Measurements from ENCODE around the gene ADGRB2.

Gene ADGRB2, protein sequence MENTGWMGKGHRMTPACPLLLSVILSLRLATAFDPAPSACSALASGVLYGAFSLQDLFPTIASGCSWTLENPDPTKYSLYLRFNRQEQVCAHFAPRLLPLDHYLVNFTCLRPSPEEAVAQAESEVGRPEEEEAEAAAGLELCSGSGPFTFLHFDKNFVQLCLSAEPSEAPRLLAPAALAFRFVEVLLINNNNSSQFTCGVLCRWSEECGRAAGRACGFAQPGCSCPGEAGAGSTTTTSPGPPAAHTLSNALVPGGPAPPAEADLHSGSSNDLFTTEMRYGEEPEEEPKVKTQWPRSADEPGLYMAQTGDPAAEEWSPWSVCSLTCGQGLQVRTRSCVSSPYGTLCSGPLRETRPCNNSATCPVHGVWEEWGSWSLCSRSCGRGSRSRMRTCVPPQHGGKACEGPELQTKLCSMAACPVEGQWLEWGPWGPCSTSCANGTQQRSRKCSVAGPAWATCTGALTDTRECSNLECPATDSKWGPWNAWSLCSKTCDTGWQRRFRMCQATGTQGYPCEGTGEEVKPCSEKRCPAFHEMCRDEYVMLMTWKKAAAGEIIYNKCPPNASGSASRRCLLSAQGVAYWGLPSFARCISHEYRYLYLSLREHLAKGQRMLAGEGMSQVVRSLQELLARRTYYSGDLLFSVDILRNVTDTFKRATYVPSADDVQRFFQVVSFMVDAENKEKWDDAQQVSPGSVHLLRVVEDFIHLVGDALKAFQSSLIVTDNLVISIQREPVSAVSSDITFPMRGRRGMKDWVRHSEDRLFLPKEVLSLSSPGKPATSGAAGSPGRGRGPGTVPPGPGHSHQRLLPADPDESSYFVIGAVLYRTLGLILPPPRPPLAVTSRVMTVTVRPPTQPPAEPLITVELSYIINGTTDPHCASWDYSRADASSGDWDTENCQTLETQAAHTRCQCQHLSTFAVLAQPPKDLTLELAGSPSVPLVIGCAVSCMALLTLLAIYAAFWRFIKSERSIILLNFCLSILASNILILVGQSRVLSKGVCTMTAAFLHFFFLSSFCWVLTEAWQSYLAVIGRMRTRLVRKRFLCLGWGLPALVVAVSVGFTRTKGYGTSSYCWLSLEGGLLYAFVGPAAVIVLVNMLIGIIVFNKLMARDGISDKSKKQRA (N-terminal part only)

DNA sequence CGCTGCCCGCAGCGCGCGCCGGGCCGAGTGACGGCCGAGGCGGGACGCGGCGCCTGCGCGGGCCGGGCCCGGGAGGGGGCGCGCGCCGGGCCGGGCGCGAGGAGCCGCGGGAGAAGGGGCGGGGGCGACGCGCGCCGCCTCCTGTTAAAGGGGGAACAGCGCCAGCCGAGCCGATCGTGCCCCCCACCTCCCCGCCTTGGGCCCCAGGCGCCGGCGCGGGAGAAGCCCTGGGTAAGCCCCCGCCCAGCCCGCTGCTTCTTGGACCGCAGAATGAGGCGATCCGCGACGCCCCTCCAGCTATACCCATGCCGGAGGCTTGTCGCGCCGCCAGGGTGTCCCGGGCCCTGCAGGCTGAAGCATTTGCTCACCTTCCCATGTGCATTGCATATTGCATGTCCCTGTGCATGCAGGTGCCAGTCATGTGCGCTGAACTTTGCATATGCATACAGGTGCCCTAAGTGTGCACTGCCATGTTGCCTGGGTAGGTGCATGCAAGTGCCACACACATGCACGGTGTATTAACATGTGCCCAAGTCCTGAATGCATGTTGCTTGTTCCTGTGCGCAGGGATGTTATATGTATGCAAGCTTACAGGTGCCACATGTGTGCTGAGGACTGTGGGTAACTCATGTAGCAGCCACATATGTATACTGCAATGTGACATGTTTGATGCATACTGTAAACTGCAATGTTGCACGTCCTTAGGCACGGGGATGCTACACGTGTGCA is at the start of gene ADGRB2:
Gene ADGRB2, minus strand, starts transcription at position 29 of the 729 bp plus-strand sequence. CDS start 7,119 bp downstream, outside the sequence.
- DNase-seq (ENCODE audit: low read depth) = no peak

DNA sequence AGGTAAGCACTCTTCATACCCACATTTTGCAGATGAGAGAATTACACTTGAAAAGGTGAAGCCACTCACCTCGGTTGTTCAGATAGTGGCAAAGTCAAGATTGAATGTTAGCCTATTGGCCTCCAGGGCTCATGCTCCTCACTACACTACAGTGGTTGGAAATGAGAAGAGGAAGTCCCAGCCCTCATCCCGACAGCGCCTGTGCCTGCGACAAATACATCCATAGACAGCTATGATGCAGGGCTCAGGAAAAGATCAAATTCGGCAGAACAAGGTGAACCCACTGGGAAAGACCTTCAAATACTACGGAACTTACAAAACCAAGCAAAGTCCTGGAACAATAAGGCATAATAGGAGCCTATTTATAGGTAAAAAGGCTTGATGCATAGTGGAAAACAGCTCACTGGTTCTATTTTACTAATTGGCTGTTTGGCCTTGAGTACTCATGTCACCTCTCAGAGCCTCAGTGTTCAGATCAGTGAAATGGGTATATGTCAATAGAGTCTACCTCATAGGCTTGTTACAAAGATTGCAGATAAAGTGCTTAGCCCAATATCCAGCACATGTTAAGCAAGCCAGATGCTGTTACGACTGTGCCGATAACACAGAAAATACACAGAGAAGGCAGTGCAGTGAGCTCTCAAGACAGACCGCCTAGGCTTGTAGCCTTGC is 48.2 kb upstream of the ADGRB2 start:
- no peak for DNase-seq (ENCODE audit: low read depth)

DNA sequence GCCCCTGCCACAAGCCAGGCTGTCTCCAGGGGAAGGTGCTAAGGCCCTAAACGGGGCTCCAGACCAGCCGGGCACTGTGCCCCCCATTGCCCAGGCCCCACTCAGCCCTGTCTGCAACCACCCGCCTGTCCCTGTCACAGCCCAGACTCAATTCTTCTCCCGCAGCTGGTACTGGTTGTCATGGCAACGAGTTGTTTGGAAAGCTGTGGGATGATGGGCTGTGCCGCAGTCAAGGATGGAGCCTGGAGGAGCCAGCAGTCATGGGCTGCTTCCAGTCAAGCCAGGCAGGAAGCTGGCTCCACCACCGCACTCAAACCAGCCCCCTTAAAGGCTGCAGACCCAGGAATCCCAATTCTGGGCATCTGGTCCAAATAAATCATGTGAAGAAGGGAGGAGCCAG is 47.5 kb upstream of the ADGRB2 start:
- DNase-seq (ENCODE audit: low read depth) = no peak

DNA sequence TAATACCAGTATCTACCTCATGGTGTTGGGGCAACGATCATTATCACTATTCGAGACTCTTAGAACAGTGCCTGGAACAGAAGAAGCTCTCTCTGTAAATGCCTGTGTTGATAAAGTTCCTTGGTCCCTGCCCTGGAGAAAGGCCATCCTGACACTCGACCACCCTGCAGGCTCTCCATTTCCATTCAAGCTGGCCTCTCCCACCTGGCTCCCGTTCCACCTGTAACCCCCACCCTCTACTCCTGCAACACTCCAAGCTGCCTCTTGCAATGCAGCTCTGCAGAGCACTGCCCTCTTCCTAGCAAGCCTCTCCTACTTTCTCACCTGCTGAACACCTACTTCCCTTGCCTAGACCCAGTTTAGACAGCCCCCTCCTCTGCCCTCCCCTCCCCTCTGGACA is 45.6 kb upstream of the ADGRB2 start:
- DNase-seq (ENCODE audit: low read depth) = no peak

DNA sequence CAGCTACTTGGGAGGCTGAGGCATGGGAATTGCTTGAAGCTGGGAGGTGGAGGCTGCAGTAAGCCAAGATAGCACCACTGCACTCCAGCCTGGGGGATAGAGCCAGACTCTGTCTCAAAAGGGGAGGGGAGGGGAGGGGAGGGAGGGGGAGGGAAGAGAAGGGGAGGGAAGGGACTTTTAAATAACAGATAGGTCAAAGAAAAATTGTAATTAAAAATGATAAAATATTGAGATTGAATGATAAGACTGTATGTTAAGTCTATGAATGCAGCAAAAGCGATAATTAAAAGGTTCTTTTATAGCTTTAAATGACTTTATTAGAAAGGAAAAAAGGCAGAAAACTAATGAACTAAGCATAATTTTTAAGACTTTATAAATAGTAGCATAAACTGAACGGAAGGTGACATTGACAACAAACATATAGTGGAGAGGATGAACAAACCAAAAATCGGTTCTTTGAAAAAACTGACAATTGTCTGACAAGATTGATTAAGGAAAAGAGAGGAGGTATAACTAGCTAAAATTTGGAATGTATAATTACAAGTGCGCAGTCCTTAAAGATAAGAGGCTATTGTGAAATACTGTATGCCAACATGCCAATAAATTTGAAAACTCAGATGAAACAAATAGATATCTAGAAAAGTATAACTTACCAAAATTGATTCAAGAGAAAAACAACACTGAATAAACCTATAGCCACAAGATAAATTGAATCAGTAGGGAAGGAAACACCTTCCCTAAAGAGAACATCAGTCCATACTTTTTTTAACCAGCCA is 43.3 kb upstream of the ADGRB2 start:
- no peak for DNase-seq (ENCODE audit: low read depth)

DNA sequence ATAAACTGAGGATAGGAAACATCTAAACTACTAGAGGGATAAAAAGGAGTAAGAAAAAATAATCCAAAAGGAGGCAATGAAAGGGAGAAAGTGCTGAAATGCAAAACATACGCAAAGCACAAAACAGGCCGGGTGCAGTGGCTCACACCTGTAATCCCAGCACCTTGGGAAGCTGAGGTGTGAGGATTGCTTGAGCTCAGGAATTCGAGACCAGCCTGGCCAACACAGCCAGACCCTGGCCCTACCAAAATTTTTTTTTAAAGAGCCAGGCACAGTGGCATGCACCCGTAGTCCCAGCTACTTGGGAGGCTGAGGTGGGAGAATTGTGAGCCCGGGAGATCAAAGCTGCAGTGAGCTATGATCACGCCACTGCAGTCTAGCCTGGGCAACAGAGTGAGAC is 41.2 kb upstream of the ADGRB2 start:
- no peak for DNase-seq (ENCODE audit: low read depth)

DNA sequence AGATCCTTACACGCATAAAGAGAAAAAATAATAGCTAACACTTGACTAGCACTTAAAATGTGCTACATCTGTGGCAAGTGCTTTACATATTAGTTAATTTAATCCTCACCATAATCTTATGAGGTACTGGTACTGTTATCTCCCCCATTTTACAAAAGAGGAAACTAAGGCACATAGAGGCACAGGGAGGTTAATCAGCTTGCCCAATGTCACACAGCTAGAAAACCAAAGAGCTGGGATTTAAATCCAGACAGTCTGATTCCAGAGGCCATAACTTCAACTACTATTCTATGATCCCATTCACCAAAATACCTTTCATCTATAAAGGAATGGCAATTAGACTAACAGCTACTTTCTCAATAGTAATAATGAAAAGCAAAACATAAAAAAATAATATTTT is 40.0 kb upstream of the ADGRB2 start:
- DNase-seq (ENCODE audit: low read depth) = no peak

DNA sequence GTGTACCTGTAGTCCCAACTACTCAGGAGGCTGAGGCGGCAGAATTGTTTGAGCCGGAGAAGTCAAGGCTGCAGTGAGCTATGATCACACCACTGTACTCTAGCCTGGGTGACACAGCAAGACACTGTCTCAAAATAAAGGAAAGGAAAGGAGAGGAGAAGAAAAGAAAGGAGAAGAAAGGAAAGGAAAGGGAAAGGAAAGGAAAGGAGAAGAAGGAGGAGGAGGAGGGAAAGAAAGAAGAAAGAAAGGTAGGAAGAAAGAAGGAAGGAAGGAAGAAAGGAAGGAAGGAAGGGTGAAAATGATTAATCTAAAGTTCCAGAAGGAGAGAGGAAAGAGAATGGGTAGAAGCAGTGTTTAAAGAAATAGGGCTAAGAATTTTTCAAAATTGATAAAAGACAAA is 39.5 kb upstream of the ADGRB2 start:
- DNase-seq (ENCODE audit: low read depth) = no peak

DNA sequence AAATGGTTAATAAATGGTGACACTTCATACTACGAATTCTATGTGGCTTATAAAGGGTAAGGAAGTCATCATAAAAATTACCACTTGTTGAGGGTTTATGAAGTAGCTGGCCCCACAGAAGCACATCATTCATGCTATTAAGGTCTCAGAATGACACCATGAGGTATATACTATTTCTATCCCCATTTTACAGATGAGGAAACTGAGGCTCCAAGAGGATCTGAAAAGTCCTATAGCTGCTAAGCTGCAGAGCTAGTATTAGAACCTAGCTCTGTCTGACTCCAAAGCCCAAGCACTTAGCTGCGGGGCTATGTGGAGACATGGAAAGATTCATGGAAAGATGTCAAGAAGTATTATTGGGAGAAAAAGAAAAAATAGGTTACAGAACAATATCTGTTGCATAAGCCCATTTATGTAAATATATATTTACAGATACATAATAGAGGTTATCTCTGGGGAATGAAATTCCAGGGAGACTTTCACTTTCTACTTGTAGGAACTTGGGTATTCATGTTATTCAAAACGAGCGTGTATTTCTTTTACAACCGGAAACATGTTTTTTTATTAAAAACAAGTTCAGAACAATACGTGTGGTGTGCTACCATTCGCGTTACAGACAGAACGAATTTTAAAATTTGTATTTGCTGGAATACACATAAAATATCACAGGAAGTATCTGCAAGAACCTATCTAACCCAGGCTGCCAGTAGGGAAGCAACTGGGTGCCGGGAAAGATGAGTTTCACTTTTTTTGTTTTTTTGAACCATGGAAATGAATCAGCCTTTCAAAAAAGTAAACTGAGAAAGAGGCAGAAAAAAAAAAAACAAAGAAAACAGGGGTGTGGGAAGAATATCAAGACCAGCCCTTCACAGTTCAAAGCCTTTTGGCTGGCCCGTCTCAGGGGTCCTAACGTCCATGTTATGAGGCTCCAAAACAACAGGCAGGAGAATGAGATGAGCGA is 38.3 kb upstream of the ADGRB2 start:
- no peak for DNase-seq (ENCODE audit: low read depth)

DNA sequence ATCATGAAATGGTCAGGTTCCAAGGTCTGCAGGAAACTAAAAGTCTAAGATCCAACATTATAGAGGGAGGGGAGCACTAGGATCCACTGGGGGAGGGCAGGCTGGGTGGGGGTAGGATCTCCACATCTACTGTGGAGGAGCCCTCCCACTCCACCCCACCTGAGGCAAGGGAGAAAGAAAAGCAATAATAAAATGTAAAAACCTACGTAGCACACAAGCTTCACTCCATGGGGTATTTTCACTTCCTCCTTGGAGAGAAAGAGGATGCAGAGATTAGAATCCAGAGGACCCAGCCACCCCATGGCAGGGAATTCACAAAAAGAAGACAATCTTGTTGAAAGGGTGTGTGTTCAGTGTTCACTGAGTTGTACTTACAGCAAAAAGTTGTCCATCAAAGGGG is 37.3 kb upstream of the ADGRB2 start:
- DNase-seq (ENCODE audit: low read depth) = no peak

DNA sequence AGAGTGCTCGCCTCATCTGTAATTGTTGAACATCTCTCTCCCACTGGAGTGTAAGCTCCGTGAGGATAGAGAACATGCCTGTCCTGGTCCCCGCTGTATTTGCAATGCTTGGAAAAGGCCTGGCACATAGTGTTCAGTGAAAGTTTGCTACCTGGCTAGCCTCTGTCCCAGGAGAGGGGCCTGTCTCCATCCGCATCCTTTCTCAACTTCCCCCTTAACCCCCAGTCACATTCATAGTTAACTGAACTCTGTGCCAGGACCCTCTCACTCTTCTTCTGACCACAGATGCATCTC is 36.5 kb upstream of the ADGRB2 start:
- DNase-seq (ENCODE audit: low read depth) = no peak

DNA sequence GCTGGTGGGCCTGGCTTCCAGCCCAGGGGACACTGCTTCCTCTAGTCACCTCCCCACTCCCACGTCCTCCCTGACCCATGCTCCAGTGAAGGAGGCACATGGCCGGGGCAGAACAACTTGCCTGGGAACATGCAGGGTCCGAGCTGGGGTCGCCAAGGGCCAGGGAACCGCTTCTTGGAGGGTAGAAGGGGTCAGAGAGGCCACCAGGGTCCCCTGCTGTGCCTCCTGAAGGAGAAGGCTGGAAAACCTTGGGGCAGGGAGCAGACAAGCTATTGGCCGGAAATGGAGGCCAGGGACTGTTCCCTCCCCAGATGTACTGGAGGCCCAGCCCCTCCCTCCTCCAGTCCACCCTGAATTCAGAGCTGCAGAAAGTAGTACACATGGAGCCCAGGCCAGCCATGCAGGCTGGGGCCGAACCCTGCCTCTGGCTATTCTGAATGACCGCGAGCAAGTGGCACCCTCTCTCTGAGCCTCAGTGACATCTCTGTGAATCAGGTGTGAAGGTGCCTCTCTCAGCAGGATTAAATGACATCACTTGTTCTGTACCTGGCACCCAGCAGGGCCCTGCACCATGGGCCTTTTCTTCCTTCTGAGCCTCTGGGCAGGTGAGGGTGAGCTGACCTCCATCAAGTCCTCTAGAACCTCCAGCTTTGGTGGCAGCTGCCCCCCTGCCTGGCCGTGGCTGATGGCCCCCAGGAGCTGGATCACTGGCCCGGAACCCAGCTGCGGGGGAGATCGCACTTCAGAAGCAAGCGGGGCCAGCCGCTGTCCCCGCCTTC is 35.9 kb upstream of the ADGRB2 start:
- no peak for DNase-seq (ENCODE audit: low read depth)

DNA sequence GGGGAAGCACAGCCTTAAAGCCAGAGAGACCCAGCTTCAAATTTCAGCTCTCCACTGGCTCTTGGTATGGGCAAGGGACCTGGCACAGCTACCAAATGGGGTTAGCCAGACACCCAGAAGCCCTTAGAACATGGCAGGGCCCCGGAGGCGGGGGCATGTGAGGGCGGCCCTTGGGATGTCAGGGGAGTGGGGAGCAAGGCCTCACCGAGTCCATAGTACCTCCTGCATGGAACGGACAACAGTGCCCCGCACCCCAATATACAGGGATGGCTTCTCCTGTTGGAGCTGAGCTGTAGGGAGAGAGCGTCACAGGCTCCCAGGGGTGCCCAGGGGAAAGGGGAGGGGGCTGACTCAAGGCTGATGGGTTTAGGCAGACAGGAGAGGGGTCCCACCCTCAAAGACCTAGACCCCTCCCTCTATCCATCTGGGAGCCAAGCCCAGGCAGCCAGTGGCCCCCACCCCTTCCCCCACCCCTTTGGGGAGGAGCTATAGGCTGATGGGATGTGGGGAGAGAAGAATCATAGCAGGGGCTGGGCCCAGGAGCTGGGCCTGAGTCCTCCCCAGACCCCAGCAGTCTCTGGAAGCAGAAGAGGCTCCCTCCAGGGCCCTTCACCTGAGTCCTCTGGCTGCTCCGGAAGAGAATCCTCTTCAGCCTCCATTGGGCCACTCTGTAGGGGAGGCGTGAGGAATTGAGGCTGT is 35.2 kb upstream of the ADGRB2 start:
- no peak for DNase-seq (ENCODE audit: low read depth)

DNA sequence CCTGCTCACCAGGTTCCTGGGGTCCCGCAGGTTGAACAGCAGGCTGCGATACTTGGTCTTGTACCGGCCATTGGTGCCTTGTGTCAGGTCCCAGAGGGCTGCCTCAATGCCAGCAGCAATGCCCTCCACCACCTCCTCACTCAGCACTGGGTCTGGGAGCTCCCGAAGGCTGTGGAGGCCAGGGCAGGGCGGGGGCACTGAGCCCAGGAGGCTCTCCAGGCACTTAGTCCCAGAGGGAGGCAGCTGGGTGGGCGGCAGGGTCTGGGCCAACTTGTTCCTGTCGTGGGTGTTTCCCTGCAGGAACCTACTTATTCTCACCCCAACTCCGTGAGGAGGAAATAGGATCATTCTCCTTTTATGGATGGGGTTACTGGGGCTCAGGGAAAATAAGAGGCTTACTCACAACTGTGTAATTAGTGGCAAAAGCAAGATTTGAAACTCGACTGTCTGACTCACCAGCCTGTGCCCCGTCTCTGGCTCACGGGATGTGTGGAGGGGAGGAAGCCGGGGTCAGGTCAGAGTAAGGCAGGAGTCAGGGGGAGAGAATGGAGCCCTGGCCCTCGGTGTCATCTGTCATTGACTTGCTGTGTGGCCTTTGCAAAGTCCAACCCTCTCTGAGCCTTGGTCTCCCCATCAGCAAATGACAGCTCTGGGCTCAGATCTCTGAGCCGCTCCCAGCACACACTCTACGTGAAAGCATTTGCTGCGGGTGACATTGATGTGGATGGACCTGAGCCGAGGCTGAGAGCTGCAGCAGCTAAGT is 34.5 kb upstream of the ADGRB2 start:
- DNase-seq (ENCODE audit: low read depth) = peak; percentile 92

DNA sequence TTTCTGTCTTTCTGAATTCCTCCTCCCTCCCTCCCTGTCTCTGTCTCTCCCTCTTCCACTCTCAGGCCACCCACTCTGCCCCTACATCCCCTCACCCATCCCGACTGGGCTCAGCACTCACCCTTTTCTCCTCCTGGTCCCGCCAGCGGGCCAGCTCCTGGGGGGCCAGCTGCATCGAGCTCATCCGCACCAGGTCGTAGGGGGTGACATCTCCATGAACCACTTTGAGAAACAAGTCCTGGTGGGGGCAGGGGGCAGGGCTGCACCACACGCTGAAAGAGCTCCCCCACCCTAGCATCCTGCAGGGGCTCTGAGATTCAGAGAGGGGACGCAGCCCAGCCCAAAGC is 33.9 kb upstream of the ADGRB2 start:
- no peak for DNase-seq (ENCODE audit: low read depth)

DNA sequence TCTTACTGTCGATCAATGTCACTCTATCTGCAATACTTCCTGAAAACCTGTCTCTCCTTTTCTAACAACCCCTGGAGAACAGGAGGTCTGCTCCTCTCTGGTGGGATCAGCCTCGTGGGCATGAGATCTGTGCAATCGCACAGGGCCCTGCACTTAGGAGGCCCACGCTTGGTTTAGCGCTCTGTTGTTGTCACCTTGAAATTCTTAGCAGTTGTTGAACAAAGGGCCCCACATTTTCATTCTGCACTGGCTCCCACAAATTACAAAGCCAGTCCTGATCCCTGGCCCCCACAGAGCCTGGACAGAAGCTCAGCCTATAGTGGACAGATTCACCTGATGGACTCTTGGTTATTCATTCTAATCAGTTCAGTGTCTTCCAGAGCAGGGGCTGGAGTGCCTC is 33.1 kb upstream of the ADGRB2 start:
- DNase-seq (ENCODE audit: low read depth) = no peak

DNA sequence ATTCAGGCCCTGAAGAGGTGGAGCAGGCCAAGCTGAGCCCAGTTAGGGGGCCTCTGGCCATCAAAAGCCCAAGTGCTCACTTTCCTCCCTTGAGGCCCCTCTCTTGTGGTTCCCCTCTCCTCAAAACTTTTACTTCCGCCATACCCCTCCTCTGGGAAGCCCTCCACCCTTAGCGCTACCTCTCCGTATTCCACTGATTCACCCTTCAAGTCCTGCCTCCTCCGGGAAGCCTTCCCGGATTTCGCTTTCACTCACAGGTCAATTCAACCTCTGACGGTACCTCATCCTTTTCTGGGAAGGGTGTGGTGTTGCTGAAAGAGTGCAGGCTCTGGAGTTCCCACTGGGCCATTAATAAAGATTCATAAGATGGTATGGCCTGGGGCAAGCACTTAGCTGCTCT is 32.6 kb upstream of the ADGRB2 start:
- no peak for DNase-seq (ENCODE audit: low read depth)

Data from stromal cell of bone marrow (primary cell).